Skin of body (tissue), 2 donors: ENCODE results near the gene PSME1. TPM values are rescaled to one million over a fixed set of nuclear protein-coding genes. Genes with fewer than 3 reads are reported as not detected.
A peak's percentile ranks its signal among the peaks of the same experiment; 100 is the strongest.
"Not testable (repeated sequence)": the region's sequence is repeated elsewhere in the genome, so short reads cannot be mapped to it uniquely, and the experiment has no call there.

ENCODE experiments used
- DNase-seq: peaks from one replicate; lab custom pipeline; 2025; lab: John Stamatoyannopoulos, UW
- total RNA-seq: library from RNA; depleted of rRNA; stranded (reverse); fragments of >200 nt; gene quantifications from one replicate; pipeline ENCODE4 v1.2.3, GENCODE V29; 2014

The PSME1 gene
- total RNA-seq, 1 donor from 2014 or later = 59.7 TPM

DNA sequence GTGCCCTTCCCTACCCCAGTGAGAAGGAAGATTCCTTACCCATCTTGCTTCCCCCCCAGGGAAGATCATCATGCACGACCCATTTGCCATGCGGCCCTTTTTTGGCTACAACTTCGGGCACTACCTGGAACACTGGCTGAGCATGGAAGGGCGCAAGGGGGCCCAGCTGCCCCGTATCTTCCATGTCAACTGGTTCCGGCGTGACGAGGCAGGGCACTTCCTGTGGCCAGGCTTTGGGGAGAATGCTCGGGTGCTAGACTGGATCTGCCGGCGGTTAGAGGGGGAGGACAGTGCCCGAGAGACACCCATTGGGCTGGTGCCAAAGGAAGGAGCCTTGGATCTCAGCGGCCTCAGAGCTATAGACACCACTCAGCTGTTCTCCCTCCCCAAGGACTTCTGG is 32.5 kb upstream of the PSME1 start:
- DNase-seq = no peak

DNA sequence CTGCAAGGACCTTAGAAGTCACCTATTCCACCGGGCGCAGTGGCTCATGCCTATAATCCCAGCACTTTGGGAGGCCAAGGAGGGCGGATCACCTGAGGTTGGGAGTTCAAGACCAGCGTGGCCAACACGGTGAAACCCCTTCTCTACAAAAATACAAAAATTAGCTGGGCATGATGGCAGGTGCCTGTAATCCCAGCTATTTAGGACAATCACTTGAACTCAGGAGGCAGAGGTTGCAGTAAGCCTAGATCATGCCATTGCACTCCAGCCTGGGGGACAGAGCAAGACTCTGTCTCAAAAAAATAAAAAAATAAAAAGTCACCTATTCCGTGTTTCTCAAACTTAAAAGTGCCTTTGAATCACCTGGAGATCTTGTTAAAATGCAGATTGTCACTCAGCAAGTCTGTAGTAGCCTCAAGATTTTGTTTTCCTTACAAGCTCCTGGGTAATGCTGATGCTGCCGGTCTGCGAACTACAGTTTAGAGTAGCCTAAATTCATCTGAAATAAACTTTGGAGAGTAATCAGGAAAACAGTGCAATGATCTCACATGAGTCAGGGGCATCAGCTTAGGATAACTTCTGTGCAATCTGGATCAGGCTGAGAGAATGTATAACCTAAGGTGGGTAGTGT is 30.3 kb upstream of the PSME1 start:
- DNase-seq = not testable (repeated sequence)

DNA sequence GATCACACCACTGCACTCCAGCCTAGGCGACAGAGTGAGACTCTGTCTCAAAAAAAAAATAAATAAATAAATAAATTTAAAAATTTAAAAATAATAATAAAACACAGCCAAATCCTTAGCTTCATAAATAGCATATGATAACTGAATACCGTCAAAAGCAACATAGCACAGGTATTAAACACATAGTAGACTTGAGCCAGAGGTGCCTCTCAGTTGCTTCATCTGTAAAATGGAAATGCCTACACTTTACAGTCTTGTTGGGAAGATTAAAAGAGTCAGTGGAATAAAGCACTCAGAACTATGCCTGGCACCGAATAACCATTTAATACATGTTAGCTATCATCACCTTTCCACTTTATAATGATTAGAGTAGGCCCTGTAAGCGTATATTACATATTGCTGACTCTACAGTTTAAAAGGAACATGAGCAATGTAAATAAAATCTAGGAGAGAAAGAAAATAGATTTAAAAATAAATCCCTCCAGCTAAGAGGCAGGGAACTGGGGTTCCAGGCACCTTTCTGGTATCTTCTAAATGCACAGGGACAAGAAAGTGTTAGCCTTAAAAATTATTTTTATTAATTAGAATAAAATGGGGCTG is 29.2 kb upstream of the PSME1 start:
- no peak for DNase-seq

DNA sequence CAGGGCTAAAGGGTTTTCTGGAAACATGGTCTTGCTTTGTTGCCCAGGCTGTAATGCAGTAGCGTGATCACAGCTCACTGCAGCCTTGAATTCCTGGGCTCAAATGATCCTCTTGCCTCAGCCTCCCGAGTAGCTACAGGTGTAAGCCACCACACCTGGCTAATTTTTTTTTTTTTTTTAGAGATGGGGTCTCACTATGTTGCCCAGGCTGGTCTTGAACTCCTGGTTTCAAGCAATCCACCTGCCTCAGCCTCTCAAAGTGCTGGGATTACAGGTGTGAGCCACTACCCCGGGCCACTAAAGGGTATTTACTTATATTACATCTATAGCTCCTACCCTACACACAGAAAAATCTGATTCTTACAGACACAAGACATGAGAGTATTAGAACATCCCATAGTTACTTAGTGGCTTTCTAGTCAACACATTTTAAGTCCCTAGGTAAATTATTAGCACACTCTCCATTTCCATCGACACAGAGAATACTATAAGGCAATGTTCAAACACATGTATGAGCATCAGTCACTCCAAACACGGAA is 27.6 kb upstream of the PSME1 start:
- DNase-seq = no peak

DNA sequence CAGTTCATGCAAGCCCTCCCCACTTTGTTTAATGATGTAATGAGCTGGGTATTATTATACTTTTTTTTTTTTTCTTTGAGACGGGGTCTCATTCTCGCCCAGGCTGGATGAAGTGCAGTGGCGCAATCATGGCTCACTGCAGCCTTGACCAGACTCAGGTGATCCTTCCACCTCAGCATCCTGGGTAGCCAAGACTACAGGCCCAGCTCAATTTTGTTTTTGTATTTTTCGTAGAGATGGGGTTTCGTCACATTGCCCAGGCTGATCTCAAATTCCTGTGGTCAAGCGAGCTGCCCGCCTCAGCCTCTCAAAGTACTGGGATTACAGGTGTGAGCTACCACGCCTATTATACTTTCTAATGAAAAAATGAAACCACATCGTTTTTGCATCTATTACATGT is 25.9 kb upstream of the PSME1 start:
- no peak for DNase-seq

DNA sequence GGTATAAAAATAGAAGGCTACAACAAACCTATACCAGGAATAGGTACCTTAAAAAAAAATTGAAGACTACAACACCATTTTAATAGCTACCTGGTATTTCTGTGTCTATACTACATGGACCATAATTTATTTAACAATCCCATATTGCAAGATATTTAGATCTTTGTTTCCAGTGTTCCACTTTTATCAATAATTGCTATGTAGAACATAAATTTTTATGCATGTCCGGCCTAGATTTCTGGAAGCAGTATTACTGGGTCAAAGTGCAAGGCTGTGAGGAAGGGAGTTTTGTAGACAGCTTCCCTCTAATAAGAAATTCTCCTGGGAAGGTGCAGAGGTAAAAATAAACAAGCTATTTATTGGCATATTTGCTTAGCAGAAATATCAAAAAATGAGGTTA is 25.5 kb upstream of the PSME1 start:
- DNase-seq = no peak

DNA sequence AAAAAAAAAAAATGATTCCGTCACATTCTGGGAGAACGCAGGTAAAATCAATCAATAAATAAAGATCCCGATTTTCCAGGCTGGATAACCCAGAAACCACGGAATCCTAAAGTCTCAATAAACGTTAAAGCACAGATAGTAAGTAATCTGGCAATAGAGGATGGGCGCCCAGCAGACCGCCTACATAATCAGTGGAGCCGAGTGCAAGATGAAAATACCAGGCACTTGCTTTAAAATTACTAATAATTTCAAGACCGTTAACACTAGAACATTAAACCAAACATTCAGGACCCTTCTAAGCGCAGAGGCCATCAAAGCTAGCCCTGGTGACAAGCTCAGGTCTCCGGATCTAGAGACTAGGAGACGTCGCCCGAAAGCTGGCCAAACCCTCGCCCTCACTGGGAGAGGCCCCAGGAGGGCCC is 22.6 kb upstream of the PSME1 start:
- no peak for DNase-seq

DNA sequence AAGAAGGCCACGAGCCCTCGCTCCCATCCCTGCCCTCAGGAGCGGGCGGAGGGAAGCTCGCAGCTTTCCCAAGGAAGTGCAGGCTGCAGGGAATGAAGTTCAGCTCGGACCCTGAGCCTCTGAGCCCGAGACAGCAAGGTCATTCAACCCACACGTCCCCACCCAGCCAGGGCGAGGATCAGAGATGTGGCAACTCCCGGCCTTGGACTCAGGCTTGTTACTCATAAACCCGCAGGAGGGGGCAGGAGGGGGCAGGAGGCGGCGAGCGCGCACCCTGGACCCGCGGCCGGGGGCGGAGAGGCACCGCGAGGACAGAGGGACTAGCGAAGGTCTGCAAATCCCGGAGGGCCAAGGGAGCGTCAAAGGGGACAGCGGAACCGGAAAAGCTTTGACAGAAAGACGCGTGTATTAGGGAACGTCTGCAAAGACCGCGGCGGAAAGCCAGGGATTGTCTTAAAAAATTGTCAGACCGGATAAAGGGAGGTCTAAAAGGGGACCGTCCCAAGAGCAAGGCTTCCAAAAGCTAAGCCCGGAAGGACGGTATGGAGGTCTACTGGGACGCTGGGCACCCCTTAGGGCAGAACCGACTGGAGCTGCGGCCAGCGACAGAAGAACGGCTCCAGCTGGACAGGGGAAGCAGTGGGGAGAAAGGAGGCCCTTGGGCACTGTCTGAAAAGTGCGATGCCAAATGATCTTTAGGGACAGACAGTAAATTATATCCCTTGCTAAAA is 22.0 kb upstream of the PSME1 start:
- peak; percentile 92 for DNase-seq

DNA sequence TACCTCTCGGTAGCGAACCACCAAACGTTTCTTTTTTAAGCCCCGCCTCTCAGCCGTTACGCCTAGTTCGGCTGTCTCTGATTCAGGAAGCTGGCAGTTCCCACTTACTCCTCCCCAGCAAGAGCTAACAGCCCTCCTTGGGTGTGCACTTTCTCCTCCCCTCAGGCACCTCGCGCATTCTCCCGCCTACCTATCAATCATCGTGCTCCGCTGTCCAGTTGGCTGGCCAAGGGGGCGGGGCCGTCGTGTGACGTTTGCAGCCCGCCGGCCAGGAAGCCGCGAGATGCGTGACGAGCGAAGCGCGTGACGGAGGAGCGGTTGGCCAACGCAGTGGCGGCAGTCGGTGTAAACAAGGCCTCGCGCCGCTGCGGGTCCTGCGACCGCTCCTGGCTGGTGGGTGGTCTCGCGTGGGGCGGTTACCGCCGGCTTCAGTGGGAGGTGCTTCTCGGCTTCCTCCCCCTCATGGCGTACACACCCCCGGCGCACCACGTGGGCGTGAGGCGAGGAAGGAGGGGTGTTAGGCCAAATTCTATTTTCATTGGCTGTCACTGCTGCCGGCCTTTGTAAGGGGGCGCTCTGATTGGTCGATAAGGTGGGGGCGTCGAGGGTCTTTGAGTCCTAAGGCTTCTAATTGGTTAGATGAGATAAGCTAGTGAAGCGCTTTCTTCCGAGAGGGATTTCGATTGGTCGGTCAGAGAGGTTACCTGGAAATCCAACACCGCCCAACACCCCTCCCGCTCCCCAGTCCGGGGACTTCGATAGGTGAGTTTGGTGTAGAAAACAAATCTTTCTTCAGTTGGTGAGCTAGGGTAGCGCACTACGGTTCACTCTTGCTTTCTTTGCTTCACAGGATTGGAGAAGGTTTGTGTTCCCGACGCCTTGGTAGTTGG is 21.2 kb upstream of the PSME1 start, which contains the start of the genes DCAF11 and NRL:
Gene DCAF11, plus strand, starts transcription at position 246 of the 890 bp plus-strand sequence. CDS start 818 bp downstream, outside the sequence.
Gene NRL, minus strand, starts transcription at position 418 of the 890 bp plus-strand sequence. CDS start 32,101 bp downstream, outside the sequence.
- DNase-seq = peak; percentile 99

DNA sequence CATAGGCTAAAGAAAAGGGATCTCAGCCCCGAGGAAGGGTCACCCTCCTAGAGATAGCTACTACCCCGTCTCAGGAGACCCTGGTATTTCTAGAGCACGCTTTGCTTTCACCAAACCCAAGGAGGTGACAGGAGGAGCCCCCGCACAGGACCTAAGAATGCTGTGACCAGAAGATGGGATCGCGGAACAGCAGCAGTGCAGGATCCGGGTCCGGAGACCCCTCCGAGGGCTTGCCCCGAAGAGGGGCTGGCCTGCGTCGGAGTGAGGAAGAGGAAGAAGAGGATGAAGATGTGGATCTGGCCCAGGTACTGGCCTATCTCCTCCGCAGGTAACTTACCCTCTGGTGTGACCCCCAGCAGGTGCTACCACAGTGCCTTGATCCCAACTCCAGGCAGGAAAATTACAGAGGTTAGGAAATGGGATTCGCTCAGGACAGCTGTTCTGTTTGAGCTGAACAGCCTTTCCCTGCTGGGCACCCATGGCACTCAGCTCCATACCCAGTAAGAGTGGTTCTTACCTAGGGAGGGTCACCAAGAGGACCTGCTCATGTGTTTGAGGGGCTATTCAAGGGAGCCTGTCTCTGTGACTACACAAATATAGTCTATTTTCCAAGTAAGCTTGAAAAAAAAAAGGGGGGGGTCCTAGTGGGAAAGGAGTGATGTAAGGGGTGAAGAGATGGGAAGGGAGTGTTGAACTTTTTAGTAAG is 20.4 kb upstream of the PSME1 start:
- DNase-seq = no peak

DNA sequence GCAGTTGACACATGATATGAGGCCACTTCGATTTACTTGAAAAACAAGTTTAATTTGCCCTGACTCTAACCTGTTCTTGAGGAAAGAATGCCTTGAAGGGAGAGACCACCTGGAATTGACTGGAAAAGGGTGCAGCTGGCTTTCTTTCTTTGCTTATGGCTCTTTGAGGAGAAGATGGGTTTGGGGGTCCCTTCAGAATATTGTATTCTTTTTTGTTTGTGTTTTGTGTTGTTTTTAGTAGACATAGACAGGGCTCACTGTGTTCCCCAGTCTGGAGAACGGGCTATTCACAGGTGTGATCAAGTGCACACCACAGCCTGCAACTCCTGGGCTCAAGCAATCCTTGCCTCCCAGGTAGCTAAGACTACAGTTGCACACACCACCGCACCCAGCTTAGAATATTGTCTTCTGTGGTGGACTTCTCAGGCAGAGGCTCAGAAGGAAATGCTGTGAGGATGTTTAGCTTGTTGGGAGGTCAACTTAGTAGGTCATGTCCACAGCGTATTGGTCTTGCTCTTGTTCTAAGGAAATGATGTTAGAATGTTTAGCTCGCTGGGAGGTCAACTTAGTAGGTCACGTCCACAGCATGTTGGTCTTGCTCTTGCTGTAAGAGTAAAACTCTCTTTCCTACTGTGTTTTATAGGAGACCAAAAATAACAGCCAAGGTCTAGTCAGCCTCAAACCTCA is 19.7 kb upstream of the PSME1 start:
- no peak for DNase-seq

DNA sequence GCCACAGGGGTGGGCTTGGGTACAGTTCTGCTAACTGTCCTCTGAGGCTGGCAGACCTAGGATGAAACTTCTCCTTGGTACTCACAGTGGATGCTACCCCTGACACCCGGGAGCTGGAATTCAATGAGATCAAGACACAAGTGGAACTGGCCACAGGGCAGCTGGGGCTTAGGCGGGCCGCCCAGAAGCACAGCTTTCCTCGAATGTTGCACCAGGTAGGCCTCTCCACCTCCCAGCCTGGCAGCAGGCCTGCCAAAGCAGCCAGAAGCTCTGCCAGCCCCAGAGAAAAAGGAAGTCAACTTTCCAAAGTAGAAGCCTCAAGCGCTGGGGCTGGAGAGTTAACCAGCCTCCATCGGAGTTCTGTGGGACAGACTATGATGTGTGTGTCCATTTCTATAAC is 18.8 kb upstream of the PSME1 start:
- DNase-seq = no peak

DNA sequence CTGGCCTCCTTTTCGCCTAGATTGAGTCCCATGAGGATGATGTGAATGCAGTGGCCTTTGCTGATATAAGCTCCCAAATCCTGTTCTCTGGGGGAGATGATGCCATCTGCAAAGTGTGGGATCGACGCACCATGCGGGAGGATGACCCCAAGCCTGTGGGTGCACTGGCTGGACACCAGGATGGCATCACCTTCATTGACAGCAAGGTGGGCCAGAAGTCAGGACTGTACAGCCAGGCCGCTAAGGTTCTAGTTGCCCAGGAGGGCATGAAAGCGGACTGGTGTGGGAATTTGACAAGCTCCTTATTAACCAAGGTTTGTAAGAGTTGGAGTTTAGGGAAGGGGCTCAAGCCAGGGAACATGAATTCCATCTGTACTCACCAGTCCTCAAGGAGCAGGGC is 16.3 kb upstream of the PSME1 start:
- no peak for DNase-seq

DNA sequence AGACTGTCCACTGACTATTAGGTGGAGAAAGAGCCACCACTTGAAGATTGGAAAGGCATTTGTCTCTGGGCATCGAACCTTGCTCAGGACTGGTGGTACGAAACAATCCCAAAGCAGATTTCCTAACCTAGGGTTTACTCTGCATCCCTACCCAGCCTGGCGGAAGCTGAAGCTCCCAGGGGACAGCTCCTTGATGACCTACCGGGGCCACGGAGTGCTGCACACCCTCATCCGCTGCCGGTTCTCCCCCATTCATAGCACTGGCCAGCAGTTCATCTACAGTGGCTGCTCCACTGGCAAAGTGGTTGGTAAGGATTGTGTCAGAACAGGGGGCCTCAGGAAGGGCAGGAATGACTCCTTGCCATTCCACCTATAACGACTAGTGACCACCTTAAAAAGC is 14.8 kb upstream of the PSME1 start:
- no peak for DNase-seq

DNA sequence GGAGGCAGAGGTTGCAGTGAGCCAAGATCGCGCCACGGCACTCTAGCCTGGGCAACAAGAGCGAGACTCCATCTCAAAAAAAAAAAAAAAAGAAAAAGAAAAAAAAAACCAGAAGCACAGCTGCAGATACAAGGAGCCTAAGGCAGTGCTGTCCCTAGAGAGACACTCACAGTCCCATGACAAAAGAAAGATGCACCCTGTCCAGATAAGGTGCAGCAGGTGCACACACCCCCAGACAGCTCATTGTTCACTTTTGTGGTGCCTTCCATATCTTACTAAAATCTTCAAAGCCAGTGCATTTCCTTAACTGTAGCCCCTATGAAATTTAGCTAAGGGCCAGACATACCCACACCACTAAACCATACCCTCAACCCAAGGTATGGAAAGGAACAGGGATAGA is 13.6 kb upstream of the PSME1 start:
- DNase-seq = no peak

DNA sequence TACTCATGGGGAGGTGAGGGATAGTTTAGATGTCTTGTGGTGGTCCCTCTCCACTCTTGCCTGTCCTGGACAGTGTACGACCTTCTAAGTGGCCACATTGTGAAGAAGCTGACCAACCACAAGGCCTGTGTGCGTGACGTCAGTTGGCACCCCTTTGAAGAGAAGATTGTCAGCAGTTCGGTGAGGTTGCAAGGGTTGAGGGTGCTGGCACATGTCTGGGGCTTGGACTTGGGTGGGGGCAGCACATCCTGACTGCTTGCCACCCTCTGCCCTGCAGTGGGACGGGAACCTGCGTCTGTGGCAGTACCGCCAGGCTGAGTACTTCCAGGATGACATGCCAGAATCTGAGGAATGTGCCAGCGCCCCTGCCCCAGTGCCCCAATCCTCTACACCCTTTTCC is 13.1 kb upstream of the PSME1 start:
- no peak for DNase-seq

DNA sequence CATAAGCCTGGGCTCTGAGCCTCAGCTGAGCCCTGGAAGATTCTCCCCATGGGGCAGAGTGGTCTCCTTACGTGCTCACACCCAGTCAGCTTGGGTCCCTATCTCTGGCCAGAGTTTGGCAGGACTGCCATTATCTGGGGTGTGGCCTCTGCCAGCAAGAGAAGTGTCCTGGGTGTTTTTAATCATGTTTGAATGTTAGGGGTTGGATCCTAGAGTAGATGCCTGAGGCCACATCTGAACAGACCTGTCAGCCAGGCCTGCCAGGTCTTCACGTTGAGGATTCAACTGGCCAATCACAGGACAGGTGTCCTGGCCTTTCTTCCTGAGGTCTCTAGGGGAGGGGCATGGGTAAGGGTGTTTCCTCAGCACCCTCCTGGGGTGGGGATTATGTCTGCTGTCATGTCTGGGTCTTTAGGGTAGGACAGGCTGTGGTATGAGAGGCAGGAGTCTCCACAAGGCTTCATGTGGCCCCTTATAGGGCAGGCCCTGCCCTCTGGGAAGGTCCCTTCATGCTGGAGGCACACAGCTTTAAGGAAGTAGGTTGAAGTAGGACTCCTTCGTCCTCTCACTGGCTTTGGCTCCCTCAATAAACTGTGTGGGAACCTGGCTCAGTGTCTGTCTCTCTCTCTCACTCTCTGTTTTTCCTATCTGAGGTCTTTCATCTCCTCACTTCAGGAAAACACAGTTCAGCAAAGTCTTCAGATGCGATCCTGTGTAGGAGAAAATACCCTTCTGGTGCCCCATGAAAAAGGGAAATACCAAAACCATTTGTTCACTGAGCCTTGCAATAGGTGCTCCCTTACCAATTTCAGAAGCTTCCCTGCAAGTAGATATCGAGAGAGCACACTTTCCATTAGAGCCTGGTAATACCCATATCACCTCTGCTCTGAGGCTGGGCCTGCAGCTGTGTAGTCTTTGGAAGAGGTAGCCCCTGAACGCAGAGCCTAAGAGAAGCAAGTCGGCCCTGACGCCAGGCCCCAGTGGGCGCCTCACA is 12.3 kb upstream of the PSME1 start:
- no peak for DNase-seq

DNA sequence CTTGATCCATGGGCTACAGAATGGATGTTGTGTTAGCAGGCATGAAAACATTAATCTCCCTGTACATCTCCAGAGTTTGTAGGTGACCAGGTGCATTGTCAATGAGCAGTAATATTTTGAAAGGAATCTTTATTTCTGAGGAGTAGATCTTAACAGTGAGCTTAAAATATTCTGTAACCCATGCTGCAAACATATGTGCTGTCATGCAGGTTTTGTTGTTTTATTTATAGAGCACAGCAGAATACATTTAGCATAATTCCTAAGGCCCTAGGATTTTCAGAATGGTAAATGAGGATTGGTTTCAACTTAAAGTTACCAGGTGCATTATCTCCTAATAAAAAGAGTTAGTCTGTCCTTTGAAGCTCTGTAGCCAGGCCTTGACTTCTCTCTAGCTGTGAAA is 9.1 kb upstream of the PSME1 start:
- no peak for DNase-seq

DNA sequence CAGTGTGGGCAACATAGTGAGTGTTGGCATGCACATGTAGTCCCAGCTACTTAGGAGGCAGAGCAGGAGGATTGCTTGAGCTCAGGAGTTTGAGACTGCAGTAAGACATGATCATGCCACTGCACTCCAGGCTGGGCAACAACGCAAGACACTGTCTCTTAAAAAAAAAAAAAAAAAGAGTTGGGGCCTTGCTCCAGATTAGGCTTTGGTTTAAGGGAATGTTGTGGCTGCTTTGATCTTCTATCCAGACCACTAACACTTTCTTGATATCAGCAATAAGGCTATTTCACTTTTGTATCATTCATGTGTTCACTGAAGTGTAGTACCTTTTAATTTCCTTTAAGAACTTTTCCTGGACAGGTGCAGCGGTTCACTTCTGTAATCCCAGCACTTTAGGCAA is 8.3 kb upstream of the PSME1 start:
- DNase-seq = no peak
